ENCODE measurements around the gene TREH.

DNA sequence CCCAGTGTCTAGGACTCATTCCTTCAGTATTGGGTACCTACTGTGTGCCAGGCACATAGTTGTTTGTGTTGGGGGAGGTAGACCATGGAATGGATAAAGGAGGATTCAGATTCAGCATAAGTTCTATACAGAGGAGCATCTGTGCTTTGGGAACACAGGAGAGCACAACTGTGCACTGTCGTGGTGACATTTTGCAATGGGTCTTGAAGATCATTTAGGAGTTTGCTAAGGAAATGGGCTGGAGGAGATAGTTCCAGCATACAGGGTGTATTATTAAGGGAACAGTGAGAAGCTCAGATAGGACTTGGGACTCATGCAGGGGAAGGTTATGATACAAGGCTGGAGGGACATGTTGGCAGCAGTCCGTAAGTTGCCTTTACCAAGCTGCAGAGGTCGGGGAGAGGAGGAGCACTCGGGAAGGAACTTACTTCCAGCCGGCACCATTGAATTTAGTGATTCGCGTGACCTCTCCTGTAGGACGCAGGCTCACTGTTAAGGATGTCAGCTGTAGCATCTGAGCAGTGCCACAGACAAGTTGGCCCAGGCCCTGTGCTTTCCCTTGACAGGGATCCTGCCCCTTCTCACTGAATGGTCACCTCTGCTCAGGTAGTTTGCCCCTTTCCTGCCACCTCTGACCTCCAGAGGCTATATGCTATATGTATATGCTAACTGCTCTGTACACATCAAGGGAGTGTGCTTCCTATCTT, 25.6 kb downstream of the TREH start:
- TF ChIP-seq, protein P1, sequence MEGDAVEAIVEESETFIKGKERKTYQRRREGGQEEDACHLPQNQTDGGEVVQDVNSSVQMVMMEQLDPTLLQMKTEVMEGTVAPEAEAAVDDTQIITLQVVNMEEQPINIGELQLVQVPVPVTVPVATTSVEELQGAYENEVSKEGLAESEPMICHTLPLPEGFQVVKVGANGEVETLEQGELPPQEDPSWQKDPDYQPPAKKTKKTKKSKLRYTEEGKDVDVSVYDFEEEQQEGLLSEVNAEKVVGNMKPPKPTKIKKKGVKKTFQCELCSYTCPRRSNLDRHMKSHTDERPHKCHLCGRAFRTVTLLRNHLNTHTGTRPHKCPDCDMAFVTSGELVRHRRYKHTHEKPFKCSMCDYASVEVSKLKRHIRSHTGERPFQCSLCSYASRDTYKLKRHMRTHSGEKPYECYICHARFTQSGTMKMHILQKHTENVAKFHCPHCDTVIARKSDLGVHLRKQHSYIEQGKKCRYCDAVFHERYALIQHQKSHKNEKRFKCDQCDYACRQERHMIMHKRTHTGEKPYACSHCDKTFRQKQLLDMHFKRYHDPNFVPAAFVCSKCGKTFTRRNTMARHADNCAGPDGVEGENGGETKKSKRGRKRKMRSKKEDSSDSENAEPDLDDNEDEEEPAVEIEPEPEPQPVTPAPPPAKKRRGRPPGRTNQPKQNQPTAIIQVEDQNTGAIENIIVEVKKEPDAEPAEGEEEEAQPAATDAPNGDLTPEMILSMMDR (conservative IDR thresholded peaks at IDR 0.05), result no peak
- no peak for TF ChIP-seq ZFX (IDR thresholded peaks at IDR 0.05)

All from C4-2B (cell line).